Measurements from ENCODE around the gene UXT.

DNA sequence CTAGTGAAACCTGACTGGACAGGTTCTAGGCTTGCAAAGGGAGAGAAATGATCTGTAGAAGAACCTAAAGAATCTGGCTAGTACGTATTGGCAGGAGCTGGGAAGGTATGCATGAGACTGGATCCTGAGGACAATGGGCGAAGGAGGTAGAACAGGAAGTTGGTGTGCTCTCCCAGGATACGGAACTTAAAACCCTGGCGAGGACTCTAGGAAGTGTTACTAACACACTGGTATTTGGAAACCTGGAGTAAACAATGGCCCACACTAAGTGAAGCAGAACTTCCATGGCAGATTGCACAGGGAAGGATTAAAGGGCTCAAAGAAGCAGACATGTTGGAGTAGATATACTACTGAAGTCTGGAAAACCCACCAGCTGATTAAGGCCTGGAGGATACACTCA lies 48.5 kb downstream of the UXT start:
- TF ChIP-seq CTCF (IDR thresholded peaks at IDR 0.05) (no peak), POLR2A (IDR thresholded peaks at IDR 0.05) (no peak)
